Heart left ventricle (tissue), 13 donors: ENCODE data around the gene RBM20.

Source experiments
- POLR2A ChIP-seq, 2 donors: fragments of 450-650 bp; IDR thresholded peaks; one replicate each; pipeline ENCODE4 v1.6.1; 2017; ENCODE audit warnings: antibody characterized with exemption in 2 of 2, mild to moderate bottlenecking in 2 of 2, moderate library complexity in 2 of 2
- TF ChIP-seq, protein P1 (sequence below), 12 donors: fragments of 200-600 bp; sonication (generic) in 4 of 12; IDR thresholded peaks; one replicate each; pipeline versions ENCODE4 v1.5.0 to v1.8.0; 2018 to 2022; ENCODE audit warnings: antibody characterized with exemption in 12 of 12, mild to moderate bottlenecking in 5 of 12
- donor health status: ischemic (EF 13 %, LVEDD 7.1; RV severe dilation, severe dysfunction).
- donor health status: DM: no; HTN: yes; CAD: no.
- donor health status: DM: no; HTN: no; CAD: no.
- donor health status: ischemic (EF 25% LVEDD 6.9; RV normal size, moderate dysfunction).
- donor health status: ischemic (EF 25% LVEDD 5.7; RV mildly dilated, moderate dysfunction).
- donor health status: ischemic (EF 35%, LVEDD 5.7; RV mildly dilated, moderate dysfunction).
- donor health status: nonischemic (EF 11% LVEDD 7.7; RV severe dilation, severe dysfunction).
- donor health status: DM: yes; HTN: yes; CAD: no.
- donor health status: PGD.
- donor health status: ischemic (EF 29% LVEDD 5.4; RV normal size, mild dysfunction).
- donor health status: nonischemic (EF 23%, LVEDD 6.1; RV moderate dilation, normal function).

DNA sequence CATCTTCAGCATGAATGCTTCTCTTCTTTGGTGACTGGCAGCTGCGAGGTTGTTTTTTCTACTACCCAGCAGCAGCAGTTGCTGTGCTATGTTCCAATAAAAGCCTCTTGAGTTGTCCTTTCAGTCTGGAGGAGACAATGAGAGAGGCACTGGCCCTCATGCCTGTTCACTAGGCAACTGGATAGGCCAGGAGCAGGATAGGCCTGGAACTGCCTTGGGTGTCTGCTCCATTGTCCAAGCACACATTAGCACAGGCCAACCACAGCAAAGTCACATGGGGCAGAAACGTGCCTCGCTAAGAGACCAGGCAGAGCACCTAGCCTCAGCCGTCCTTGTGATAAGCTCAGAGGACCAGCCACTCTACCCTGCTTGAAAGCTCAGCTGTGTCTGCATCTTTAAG is 150.7 kb downstream of the RBM20 start:
- TF ChIP-seq, protein P1, sequence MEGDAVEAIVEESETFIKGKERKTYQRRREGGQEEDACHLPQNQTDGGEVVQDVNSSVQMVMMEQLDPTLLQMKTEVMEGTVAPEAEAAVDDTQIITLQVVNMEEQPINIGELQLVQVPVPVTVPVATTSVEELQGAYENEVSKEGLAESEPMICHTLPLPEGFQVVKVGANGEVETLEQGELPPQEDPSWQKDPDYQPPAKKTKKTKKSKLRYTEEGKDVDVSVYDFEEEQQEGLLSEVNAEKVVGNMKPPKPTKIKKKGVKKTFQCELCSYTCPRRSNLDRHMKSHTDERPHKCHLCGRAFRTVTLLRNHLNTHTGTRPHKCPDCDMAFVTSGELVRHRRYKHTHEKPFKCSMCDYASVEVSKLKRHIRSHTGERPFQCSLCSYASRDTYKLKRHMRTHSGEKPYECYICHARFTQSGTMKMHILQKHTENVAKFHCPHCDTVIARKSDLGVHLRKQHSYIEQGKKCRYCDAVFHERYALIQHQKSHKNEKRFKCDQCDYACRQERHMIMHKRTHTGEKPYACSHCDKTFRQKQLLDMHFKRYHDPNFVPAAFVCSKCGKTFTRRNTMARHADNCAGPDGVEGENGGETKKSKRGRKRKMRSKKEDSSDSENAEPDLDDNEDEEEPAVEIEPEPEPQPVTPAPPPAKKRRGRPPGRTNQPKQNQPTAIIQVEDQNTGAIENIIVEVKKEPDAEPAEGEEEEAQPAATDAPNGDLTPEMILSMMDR (IDR thresholded peaks at IDR 0.05), result no peak
- no peak for TF ChIP-seq POLR2A (IDR thresholded peaks at IDR 0.05)
